ENCODE data around the gene P2RY13.

Gene P2RY13

GRCh38 chr3:151297429-151297828 lies 31.9 kb downstream of the P2RY13 start:
- no peaks in the 10 kb centered on the region for H3K4me1 ChIP-seq (ENCODE audit: control insufficient read depth, insufficient read depth, low read length, poor library complexity, severe bottlenecking)
- H3K9me3 ChIP-seq (ENCODE audit: control insufficient read depth, low read length) = no peaks in the 10 kb centered on the region
- H3K36me3 ChIP-seq (ENCODE audit: control insufficient read depth, insufficient read depth, low read length) = no peaks in the 10 kb centered on the region
- H3K4me3 ChIP-seq (ENCODE audit: extremely low read depth, insufficient read depth, low read length, poor library complexity, severe bottlenecking) = no peak overlapping the region
- no CpG with 5 or more reads among the region's 2 CpGs for WGBS, 2 experiments (ENCODE audit: insufficient coverage in 2 of 2)
- no peak overlapping the region for H3K27ac ChIP-seq (ENCODE audit: low read depth, low read length, severe bottlenecking)

- H3K4me1 ChIP-seq (ENCODE audit: control insufficient read depth, insufficient read depth, low read length, poor library complexity, severe bottlenecking) = no peaks in the 10 kb centered on the region
- H3K27ac ChIP-seq (ENCODE audit: low read depth, low read length, severe bottlenecking) = no peak overlapping the region
- WGBS, 2 experiments (ENCODE audit: insufficient coverage in 2 of 2) = 89% methylated on average over 3 of the region's 3 CpGs; no CpG with 5 or more reads in 1 of the 2 experiments
- H3K36me3 ChIP-seq (ENCODE audit: control insufficient read depth, insufficient read depth, low read length) = no peaks in the 10 kb centered on the region
- H3K9me3 ChIP-seq (ENCODE audit: control insufficient read depth, low read length) = no peaks in the 10 kb centered on the region
- H3K4me3 ChIP-seq (ENCODE audit: extremely low read depth, insufficient read depth, low read length, poor library complexity, severe bottlenecking) = no peak overlapping the region
These were observed 33.1 kb downstream of the P2RY13 start for GRCh38 chr3:151296226-151296625.

- Histone ChIP-seq H3K9me3 (ENCODE audit: control insufficient read depth, low read length) (no peaks in the 10 kb centered on the region), H3K4me1 (ENCODE audit: control insufficient read depth, insufficient read depth, low read length, poor library complexity, severe bottlenecking) (no peaks in the 10 kb centered on the region), H3K36me3 (ENCODE audit: control insufficient read depth, insufficient read depth, low read length) (no peaks in the 10 kb centered on the region), H3K27ac (ENCODE audit: low read depth, low read length, severe bottlenecking) (no peak overlapping the region), H3K4me3 (ENCODE audit: extremely low read depth, insufficient read depth, low read length, poor library complexity, severe bottlenecking) (no peak overlapping the region)
- WGBS, 2 experiments (ENCODE audit: insufficient coverage in 2 of 2) = 100% methylated on average over 1 to 4 of the region's 6 CpGs
These were observed 36.2 kb downstream of the P2RY13 start for GRCh38 chr3:151293127-151293526.

- H3K4me3 ChIP-seq (ENCODE audit: extremely low read depth, insufficient read depth, low read length, poor library complexity, severe bottlenecking) = no peak overlapping the region
- WGBS, 2 experiments (ENCODE audit: insufficient coverage in 2 of 2) = 68 to 94% methylated on average over 2 to 3 of the region's 3 CpGs
- no peak overlapping the region for H3K27ac ChIP-seq (ENCODE audit: low read depth, low read length, severe bottlenecking)
- H3K36me3 ChIP-seq (ENCODE audit: control insufficient read depth, insufficient read depth, low read length) = no peaks in the 10 kb centered on the region
- H3K4me1 ChIP-seq (ENCODE audit: control insufficient read depth, insufficient read depth, low read length, poor library complexity, severe bottlenecking) = no peaks in the 10 kb centered on the region
- no peaks in the 10 kb centered on the region for H3K9me3 ChIP-seq (ENCODE audit: control insufficient read depth, low read length)
These were observed 38.7 kb downstream of the P2RY13 start for GRCh38 chr3:151290673-151291072.

GRCh38 chr3:151289445-151289844 lies 39.9 kb downstream of the P2RY13 start:
- Histone ChIP-seq H3K4me1 (ENCODE audit: control insufficient read depth, insufficient read depth, low read length, poor library complexity, severe bottlenecking) (no peaks in the 10 kb centered on the region), H3K9me3 (ENCODE audit: control insufficient read depth, low read length) (no peaks in the 10 kb centered on the region), H3K36me3 (ENCODE audit: control insufficient read depth, insufficient read depth, low read length) (no peaks in the 10 kb centered on the region), H3K27ac (ENCODE audit: low read depth, low read length, severe bottlenecking) (no peak overlapping the region), H3K4me3 (ENCODE audit: extremely low read depth, insufficient read depth, low read length, poor library complexity, severe bottlenecking) (no peak overlapping the region)
- 60 to 74% methylated on average over 1 to 2 of the region's 3 CpGs for WGBS, 2 experiments (ENCODE audit: insufficient coverage in 2 of 2)

GRCh38 chr3:151285940-151286339 lies 43.4 kb downstream of the P2RY13 start:
- no peak overlapping the region for H3K27ac ChIP-seq (ENCODE audit: low read depth, low read length, severe bottlenecking)
- 67 to 71% methylated on average over 1 of the region's 1 CpG for WGBS, 2 experiments (ENCODE audit: insufficient coverage in 2 of 2)

GRCh38 chr3:151283907-151284461 lies 45.4 kb downstream of the P2RY13 start:
- Histone ChIP-seq H3K4me3 (ENCODE audit: extremely low read depth, insufficient read depth, low read length, poor library complexity, severe bottlenecking) (no peak overlapping the region), H3K36me3 (ENCODE audit: control insufficient read depth, insufficient read depth, low read length) (no peaks in the 10 kb centered on the region), H3K9me3 (ENCODE audit: control insufficient read depth, low read length) (no peaks in the 10 kb centered on the region), H3K27ac (ENCODE audit: low read depth, low read length, severe bottlenecking) (peak overlapping the region; percentile 57), H3K4me1 (ENCODE audit: control insufficient read depth, insufficient read depth, low read length, poor library complexity, severe bottlenecking) (peaks cover 7% of the 10 kb centered on the region)
- WGBS, 2 experiments (ENCODE audit: insufficient coverage in 2 of 2) = 53 to 73% methylated on average over 1 to 2 of the region's 5 CpGs

More at GRCh38 chr3:151285940-151286339, 43.4 kb downstream of the P2RY13 start:
- H3K4me1 ChIP-seq (ENCODE audit: control insufficient read depth, insufficient read depth, low read length, poor library complexity, severe bottlenecking) = peaks cover 7% of the 10 kb centered on the region
- no peak overlapping the region for H3K4me3 ChIP-seq (ENCODE audit: extremely low read depth, insufficient read depth, low read length, poor library complexity, severe bottlenecking)
- H3K9me3 ChIP-seq (ENCODE audit: control insufficient read depth, low read length) = no peaks in the 10 kb centered on the region
- H3K36me3 ChIP-seq (ENCODE audit: control insufficient read depth, insufficient read depth, low read length) = no peaks in the 10 kb centered on the region

GRCh38 chr3:151283387-151283786 lies 46.0 kb downstream of the P2RY13 start:
- no peaks in the 10 kb centered on the region for H3K9me3 ChIP-seq (ENCODE audit: control insufficient read depth, low read length)
- peaks cover 7% of the 10 kb centered on the region for H3K4me1 ChIP-seq (ENCODE audit: control insufficient read depth, insufficient read depth, low read length, poor library complexity, severe bottlenecking)
- 100% methylated on average over 1 of the region's 4 CpGs for WGBS, 2 experiments (ENCODE audit: insufficient coverage in 2 of 2)
- peak overlapping the region; percentile 57 for H3K27ac ChIP-seq (ENCODE audit: low read depth, low read length, severe bottlenecking)
- H3K36me3 ChIP-seq (ENCODE audit: control insufficient read depth, insufficient read depth, low read length) = no peaks in the 10 kb centered on the region
- no peak overlapping the region for H3K4me3 ChIP-seq (ENCODE audit: extremely low read depth, insufficient read depth, low read length, poor library complexity, severe bottlenecking)

- WGBS, 2 experiments (ENCODE audit: insufficient coverage in 2 of 2) = 8 to 35% methylated on average over 1 of the region's 1 CpG
- Histone ChIP-seq H3K27ac (ENCODE audit: low read depth, low read length, severe bottlenecking) (no peak overlapping the region), H3K4me3 (ENCODE audit: extremely low read depth, insufficient read depth, low read length, poor library complexity, severe bottlenecking) (no peak overlapping the region), H3K36me3 (ENCODE audit: control insufficient read depth, insufficient read depth, low read length) (no peaks in the 10 kb centered on the region), H3K4me1 (ENCODE audit: control insufficient read depth, insufficient read depth, low read length, poor library complexity, severe bottlenecking) (peaks cover 7% of the 10 kb centered on the region), H3K9me3 (ENCODE audit: control insufficient read depth, low read length) (no peaks in the 10 kb centered on the region)
These were observed 46.4 kb downstream of the P2RY13 start for GRCh38 chr3:151282921-151283320.

- WGBS, 2 experiments (ENCODE audit: insufficient coverage in 2 of 2) = 88 to 100% methylated on average over 4 to 5 of the region's 9 CpGs
- H3K27ac ChIP-seq (ENCODE audit: low read depth, low read length, severe bottlenecking) = no peak overlapping the region
These were observed 47.6 kb downstream of the P2RY13 start for GRCh38 chr3:151281671-151282324.

GRCh38 chr3:151278230-151278629 lies 51.1 kb downstream of the P2RY13 start, which contains the start of gene P2RY14:
Gene P2RY14, minus strand, starts transcription at chr3:151278542. Its CDS starts 64,226 bp downstream, at chr3:151214316.
- no peak within 1 kb of the TSS for H3K27ac ChIP-seq (ENCODE audit: low read depth, low read length, severe bottlenecking)
- 82 to 100% methylated on average over 1 to 2 of the region's 4 CpGs for WGBS, 2 experiments (ENCODE audit: insufficient coverage in 2 of 2)
- H3K36me3 ChIP-seq (ENCODE audit: control insufficient read depth, insufficient read depth, low read length) = no peaks in the 10 kb centered on the region
- H3K4me1 ChIP-seq (ENCODE audit: control insufficient read depth, insufficient read depth, low read length, poor library complexity, severe bottlenecking) = no peaks in the 10 kb centered on the region
- no peak within 1 kb of the TSS for H3K4me3 ChIP-seq (ENCODE audit: extremely low read depth, insufficient read depth, low read length, poor library complexity, severe bottlenecking)
- H3K9me3 ChIP-seq (ENCODE audit: control insufficient read depth, low read length) = no peaks in the 10 kb centered on the region

More at GRCh38 chr3:151281671-151282324, 47.6 kb downstream of the P2RY13 start:
- Histone ChIP-seq H3K4me3 (ENCODE audit: extremely low read depth, insufficient read depth, low read length, poor library complexity, severe bottlenecking) (no peak overlapping the region), H3K9me3 (ENCODE audit: control insufficient read depth, low read length) (no peaks in the 10 kb centered on the region), H3K4me1 (ENCODE audit: control insufficient read depth, insufficient read depth, low read length, poor library complexity, severe bottlenecking) (peaks cover 7% of the 10 kb centered on the region), H3K36me3 (ENCODE audit: control insufficient read depth, insufficient read depth, low read length) (no peaks in the 10 kb centered on the region)
